K562 (cell line): ENCODE measurements around the gene EMC10. TPM values are rescaled to one million over a fixed set of nuclear protein-coding genes. Genes with fewer than 3 reads are reported as not detected.

ENCODE experiments used
- ASH1L ChIP-seq: fragments of 450-650 bp; IDR thresholded peaks from 2 replicates; pipeline ENCODE4 v1.6.1; 2018; ENCODE audit warnings: borderline replicate concordance, mild to moderate bottlenecking, low read depth; ENCODE audit not compliant: partially characterized antibody
- BMI1 ChIP-seq: fragments of 150-350 bp; IDR thresholded peaks from 2 replicates; pipeline ENCODE4 v1.6.1; 2014; ENCODE audit warnings: low read length
- CTCFL ChIP-seq: IDR thresholded peaks from 2 replicates; pipeline ENCODE4 v1.6.1; 2011; ENCODE audit warnings: borderline replicate concordance, low read depth, mild to moderate bottlenecking, moderate library complexity, low read length; ENCODE audit not compliant: insufficient read depth, poor library complexity, severe bottlenecking
- E2F5 ChIP-seq: sonication (generic); formaldehyde crosslinking; IDR thresholded peaks from 2 replicates; pipeline ENCODE4 v1.8.0; 2022; ENCODE audit warnings: mild to moderate bottlenecking, missing genetic modification reagents
- EP400 ChIP-seq: fragments of 450-650 bp; IDR thresholded peaks from 2 replicates; pipeline ENCODE4 v1.6.1; 2017; ENCODE audit warnings: antibody characterized with exemption, mild to moderate bottlenecking, moderate library complexity
- HOMEZ ChIP-seq: fragments of 250-450 bp; sonication (Bioruptor Pico); IDR thresholded peaks from 2 replicates; pipeline ENCODE4 v1.4.0; 2020; ENCODE audit warnings: mild to moderate bottlenecking, moderate library complexity
- MEF2A ChIP-seq: IDR thresholded peaks from 2 replicates; pipeline ENCODE4 v1.6.1; 2011; ENCODE audit warnings: low read depth, mild to moderate bottlenecking, low read length, moderate library complexity; ENCODE audit not compliant: control insufficient read depth
- MYNN ChIP-seq, 2 experiments: sonication (generic); formaldehyde crosslinking in 1 of 2; IDR thresholded peaks; 2 replicates each; pipeline versions ENCODE4 v1.5.0 to v1.6.1; 2016 to 2020; ENCODE audit warnings: antibody characterized with exemption in 1 of 2, missing genetic modification reagents in 1 of 2
- NR3C1 ChIP-seq: sonication (generic); formaldehyde crosslinking; IDR thresholded peaks from 2 replicates; pipeline ENCODE4 v1.8.1; 2022; ENCODE audit warnings: missing genetic modification reagents
- PHF8 ChIP-seq: fragments of 200-600 bp; sonication (generic); IDR thresholded peaks from 2 replicates; pipeline ENCODE4 v1.6.1; 2012; ENCODE audit warnings: mixed run types, mild to moderate bottlenecking, inconsistent platforms, low read length, moderate library complexity, borderline replicate concordance
- POLR2G ChIP-seq: fragments of 200-400 bp; formaldehyde crosslinking; IDR thresholded peaks from 2 replicates; pipeline ENCODE4 v1.6.1; 2017; ENCODE audit warnings: low read depth, mild to moderate bottlenecking, antibody characterized with exemption, low read length, moderate library complexity
- SUPT5H ChIP-seq: fragments of 450-650 bp; IDR thresholded peaks from 2 replicates; pipeline ENCODE4 v1.6.1; 2016
- TBL1XR1 ChIP-seq, 2 experiments: IDR thresholded peaks; 2 replicates each; pipeline ENCODE4 v1.6.1; 2012; ENCODE audit warnings: improper control_type of control experiment in 2 of 2, low read length in 2 of 2, mild to moderate bottlenecking in 1 of 2
- ZNF146 ChIP-seq: IDR thresholded peaks from one replicate; pipeline ENCODE4 v1.6.1; 2018; ENCODE audit warnings: missing compliant biosample characterization; ENCODE audit not compliant: unreplicated experiment
- ZNF644 ChIP-seq: fragments of 200-800 bp; sonication (Bioruptor generic); IDR thresholded peaks from 2 replicates; pipeline ENCODE4 v1.6.1; 2016; ENCODE audit warnings: low read depth, missing genetic modification characterization, missing compliant biosample characterization
- ZNF696 ChIP-seq: fragments of 250-450 bp; sonication (Bioruptor Pico); conservative IDR thresholded peaks from 2 replicates; pipeline ENCODE4 v1.4.0; 2020; ENCODE audit warnings: mild to moderate bottlenecking, moderate library complexity
- polyA plus RNA-seq, 8 experiments: library from polyadenylated mRNA; depleted of rRNA in 4 of 8; stranded (reverse) in 5 of 8; unstranded in 3 of 8; fragments of >200 nt; fragmentation: Nextera tagmentation in 2 of 8; fragmentation: Illumina TruSeq in 1 of 8; extraction: Ambion mirVana in 2 of 8; extraction: Trizol in 1 of 8; gene quantifications; 2 replicates each; pipeline versions ENCODE4 v1.2.1 to v1.2.3, GENCODE V29; 2011 to 2014; ENCODE audit warnings: inconsistent platforms in 1 of 8, missing spikeins in 1 of 8
- total RNA-seq, 7 experiments: library from RNA; depleted of rRNA in 6 of 7; stranded (reverse); fragments of >200 nt in 6 of 7; fragmentation: Illumina TruSeq in 2 of 7; extraction: Trizol in 2 of 7; gene quantifications; 2 replicates each; pipeline versions ENCODE4 v1.2.1 to v1.2.3, GENCODE V29; 2011 to 2021; ENCODE audit warnings: low replicate concordance in 1 of 7
- TF ChIP-seq, protein P1 (sequence below): fragments of 450-650 bp; IDR thresholded peaks from 2 replicates; pipeline ENCODE4 v1.6.1; 2017; ENCODE audit warnings: mild to moderate bottlenecking, moderate library complexity
- TF ChIP-seq, protein P2 (sequence below): fragments of 450-650 bp; IDR thresholded peaks from one replicate; pipeline ENCODE4 v1.6.1; 2018; ENCODE audit warnings: mild to moderate bottlenecking, moderate library complexity; ENCODE audit not compliant: partially characterized antibody
- TF ChIP-seq, protein P3 (sequence below): fragments of 250-450 bp; sonication (Bioruptor Pico); IDR thresholded peaks from 2 replicates; pipeline ENCODE4 v1.8.0; 2021; ENCODE audit warnings: moderate library complexity, mild to moderate bottlenecking, inconsistent platforms

The EMC10 gene
- total and polyA plus RNA-seq, 9 of the 15 experiments (the other 6 are each of a cell fraction or from before 2014, with no cell fraction given), result 1.4 to 46.0 (median 13.1) TPM

- TF ChIP-seq NR3C1 (CRISPR knock-in tag) (no peak), SUPT5H (peak; percentile 93), ZNF644 (tag) (no peak), ZNF696 (CRISPR knock-in tag) (no peak), MEF2A (no peak), BMI1 (no peak), E2F5 (no peak), ASH1L (no peak), POLR2G (peak; percentile 99), HOMEZ (no peak), EP400 (peak; percentile 58), CTCFL (no peak), TBL1XR1 (IDR thresholded peaks at IDR 0.05; ENCODE audit: low read length in 2 of 2) (peak in 1 of 2 experiments; percentile 94; a peak in 2 of 4 replicates), MYNN (IDR thresholded peaks at IDR 0.05) (no peak), MYNN (CRISPR knock-in tag; IDR thresholded peaks at IDR 0.05) (no peak), ZNF146 (no peak), PHF8 (peak; percentile 98)
- TF ChIP-seq, protein P1, sequence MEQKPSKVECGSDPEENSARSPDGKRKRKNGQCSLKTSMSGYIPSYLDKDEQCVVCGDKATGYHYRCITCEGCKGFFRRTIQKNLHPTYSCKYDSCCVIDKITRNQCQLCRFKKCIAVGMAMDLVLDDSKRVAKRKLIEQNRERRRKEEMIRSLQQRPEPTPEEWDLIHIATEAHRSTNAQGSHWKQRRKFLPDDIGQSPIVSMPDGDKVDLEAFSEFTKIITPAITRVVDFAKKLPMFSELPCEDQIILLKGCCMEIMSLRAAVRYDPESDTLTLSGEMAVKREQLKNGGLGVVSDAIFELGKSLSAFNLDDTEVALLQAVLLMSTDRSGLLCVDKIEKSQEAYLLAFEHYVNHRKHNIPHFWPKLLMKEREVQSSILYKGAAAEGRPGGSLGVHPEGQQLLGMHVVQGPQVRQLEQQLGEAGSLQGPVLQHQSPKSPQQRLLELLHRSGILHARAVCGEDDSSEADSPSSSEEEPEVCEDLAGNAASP, result no peak
- TF ChIP-seq, protein P2, sequence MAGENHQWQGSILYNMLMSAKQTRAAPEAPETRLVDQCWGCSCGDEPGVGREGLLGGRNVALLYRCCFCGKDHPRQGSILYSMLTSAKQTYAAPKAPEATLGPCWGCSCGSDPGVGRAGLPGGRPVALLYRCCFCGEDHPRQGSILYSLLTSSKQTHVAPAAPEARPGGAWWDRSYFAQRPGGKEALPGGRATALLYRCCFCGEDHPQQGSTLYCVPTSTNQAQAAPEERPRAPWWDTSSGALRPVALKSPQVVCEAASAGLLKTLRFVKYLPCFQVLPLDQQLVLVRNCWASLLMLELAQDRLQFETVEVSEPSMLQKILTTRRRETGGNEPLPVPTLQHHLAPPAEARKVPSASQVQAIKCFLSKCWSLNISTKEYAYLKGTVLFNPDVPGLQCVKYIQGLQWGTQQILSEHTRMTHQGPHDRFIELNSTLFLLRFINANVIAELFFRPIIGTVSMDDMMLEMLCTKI, result no peak
- TF ChIP-seq, protein P3, sequence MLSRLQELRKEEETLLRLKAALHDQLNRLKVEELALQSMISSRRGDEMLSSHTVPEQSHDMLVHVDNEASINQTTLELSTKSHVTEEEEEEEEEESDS (CRISPR knock-in tag), result no peak
Measured at GRCh38 chr19:50476224-50476906, at the start of gene EMC10, which contains the start of gene GARIN5A (continued).
